Choroid plexus epithelial cell (primary cell): ENCODE results near the gene PLEKHA3.

Experiments used
- DNase-seq: peaks from one replicate; pipeline ENCODE4 v3.0.0-alpha.2; 2010; ENCODE audit warnings: low read depth
- H3K4me3 ChIP-seq: 2 replicates; pipeline ENCODE4 v1.5.1; 2011; ENCODE audit warnings: low read depth, mild to moderate bottlenecking, control low read depth, low read length, moderate library complexity
- TF ChIP-seq, protein P1 (sequence below): conservative IDR thresholded peaks from 2 replicates; pipeline ENCODE4 v1.5.1; 2011; ENCODE audit warnings: low read depth, mild to moderate bottlenecking, control low read depth, inconsistent platforms, low read length, moderate library complexity

Gene PLEKHA3

DNA sequence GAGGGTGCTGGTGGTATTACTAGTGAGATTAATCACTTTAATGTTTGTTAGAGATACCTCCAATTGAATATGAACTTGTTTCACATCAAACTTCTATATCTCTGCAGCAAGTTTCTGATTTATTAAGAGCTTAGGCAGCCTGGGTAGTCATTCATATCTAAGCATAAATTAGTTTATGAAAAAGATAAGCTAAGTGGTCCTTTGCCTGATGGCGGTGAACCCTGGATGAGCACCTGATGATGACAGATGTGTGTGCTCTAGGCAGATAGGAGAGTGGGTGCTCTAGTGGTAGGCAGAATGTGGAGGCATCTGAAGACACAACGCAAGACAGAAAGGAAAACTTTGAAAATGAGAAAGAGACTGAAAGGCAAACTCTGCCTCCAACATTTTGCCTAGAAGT is 6.9 kb upstream of the PLEKHA3 start:
- DNase-seq: no peak
- no peak overlapping the region for H3K4me3 ChIP-seq
- TF ChIP-seq, protein P1, sequence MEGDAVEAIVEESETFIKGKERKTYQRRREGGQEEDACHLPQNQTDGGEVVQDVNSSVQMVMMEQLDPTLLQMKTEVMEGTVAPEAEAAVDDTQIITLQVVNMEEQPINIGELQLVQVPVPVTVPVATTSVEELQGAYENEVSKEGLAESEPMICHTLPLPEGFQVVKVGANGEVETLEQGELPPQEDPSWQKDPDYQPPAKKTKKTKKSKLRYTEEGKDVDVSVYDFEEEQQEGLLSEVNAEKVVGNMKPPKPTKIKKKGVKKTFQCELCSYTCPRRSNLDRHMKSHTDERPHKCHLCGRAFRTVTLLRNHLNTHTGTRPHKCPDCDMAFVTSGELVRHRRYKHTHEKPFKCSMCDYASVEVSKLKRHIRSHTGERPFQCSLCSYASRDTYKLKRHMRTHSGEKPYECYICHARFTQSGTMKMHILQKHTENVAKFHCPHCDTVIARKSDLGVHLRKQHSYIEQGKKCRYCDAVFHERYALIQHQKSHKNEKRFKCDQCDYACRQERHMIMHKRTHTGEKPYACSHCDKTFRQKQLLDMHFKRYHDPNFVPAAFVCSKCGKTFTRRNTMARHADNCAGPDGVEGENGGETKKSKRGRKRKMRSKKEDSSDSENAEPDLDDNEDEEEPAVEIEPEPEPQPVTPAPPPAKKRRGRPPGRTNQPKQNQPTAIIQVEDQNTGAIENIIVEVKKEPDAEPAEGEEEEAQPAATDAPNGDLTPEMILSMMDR: no peak

- H3K4me3 ChIP-seq: no peak overlapping the region
- TF ChIP-seq, protein P1: no peak
- DNase-seq: no peak
Measured at GRCh38 chr2:178473931-178474330, 6.3 kb upstream of the PLEKHA3 start.

DNA sequence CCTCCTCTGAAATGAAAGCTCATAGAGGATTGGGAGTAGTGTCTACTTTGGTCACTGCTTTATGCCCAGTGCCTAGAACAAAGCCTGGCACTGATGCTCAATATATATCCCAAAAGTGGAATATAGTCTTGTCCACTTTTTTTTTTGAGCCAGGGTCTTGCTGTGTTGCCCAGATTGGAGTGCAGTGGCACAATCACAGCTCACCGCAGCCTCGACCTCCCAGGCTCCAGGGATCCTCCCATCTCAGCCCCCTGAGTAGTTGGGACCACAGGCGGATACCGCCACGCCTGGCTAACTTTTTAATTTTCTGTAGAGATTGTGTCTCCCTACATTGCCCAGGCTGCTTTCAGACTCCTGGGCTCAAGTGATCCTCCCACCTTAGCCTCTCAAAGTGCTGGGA is 5.7 kb upstream of the PLEKHA3 start:
- no peak for DNase-seq

GRCh38 chr2:178476477-178476876 is 3.8 kb upstream of the PLEKHA3 start:
- H3K4me3 ChIP-seq: no peak overlapping the region
- DNase-seq: no peak

More for the DNA sequence above, 5.7 kb upstream of the PLEKHA3 start:
- TF ChIP-seq, protein P1: no peak
- H3K4me3 ChIP-seq: no peak overlapping the region

DNA sequence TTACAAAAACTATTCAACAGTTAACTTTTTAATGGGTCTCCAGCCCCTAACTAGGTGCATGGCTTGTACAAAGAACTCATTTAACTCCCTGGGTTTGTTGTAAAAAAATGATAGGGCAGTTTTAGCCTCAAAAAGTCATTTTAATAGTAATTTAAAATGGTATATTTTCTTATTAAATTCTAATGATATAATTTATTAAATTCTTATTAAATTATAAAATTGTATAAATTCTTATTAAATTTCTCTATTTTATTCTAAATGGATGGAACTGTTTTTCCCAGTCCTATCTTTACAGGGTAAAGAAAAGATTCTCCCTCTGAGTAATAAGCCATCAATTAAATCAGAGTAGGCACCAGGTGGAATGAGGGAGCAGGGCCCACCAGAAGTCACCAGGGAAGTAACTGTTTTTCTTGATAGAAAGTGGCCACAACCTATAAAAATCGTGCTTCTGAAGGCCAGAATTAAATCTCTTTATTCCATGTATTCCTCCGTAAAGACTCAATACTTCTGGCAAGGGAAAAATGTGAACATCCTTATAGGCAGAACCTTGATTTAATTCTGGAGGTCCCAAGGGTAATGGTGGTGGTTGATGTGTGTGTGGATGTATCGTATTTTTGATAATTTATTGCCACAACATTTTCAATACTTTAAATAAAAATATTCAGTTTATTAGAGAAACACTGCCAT is 2.7 kb upstream of the PLEKHA3 start:
- DNase-seq: no peak
- H3K4me3 ChIP-seq: peak overlapping the region; percentile 89
- TF ChIP-seq, protein P1: no peak

More at GRCh38 chr2:178476477-178476876, 3.8 kb upstream of the PLEKHA3 start:
- TF ChIP-seq, protein P1: no peak

DNA sequence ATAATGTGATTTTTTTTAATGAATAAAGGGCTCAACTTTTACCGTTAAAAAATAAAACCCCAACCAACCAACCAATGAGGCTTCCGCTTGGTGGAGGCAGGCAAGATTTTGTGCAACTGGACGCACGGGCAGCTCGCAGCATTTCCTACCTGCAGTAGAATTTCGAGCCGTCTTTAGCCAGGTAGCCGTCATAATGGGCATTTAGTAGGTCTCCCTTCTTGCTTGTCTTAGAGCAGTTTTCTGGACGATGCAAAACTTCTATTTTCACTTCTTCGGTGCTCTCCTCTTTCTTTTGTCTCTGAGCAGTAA is 2.2 kb upstream of the PLEKHA3 start:
- TF ChIP-seq, protein P1: no peak
- peak; percentile 38 for DNase-seq
- H3K4me3 ChIP-seq: peak overlapping the region; percentile 89
